ENCODE results near the gene MT1B. TPM values are rescaled to one million over a fixed set of nuclear protein-coding genes. Genes with fewer than 3 reads are reported as not detected.

The MT1B gene
- total and polyA plus RNA-seq, 9 of the 15 experiments (the other 6 are each of a cell fraction or from before 2014, with no cell fraction given): not detected

DNA sequence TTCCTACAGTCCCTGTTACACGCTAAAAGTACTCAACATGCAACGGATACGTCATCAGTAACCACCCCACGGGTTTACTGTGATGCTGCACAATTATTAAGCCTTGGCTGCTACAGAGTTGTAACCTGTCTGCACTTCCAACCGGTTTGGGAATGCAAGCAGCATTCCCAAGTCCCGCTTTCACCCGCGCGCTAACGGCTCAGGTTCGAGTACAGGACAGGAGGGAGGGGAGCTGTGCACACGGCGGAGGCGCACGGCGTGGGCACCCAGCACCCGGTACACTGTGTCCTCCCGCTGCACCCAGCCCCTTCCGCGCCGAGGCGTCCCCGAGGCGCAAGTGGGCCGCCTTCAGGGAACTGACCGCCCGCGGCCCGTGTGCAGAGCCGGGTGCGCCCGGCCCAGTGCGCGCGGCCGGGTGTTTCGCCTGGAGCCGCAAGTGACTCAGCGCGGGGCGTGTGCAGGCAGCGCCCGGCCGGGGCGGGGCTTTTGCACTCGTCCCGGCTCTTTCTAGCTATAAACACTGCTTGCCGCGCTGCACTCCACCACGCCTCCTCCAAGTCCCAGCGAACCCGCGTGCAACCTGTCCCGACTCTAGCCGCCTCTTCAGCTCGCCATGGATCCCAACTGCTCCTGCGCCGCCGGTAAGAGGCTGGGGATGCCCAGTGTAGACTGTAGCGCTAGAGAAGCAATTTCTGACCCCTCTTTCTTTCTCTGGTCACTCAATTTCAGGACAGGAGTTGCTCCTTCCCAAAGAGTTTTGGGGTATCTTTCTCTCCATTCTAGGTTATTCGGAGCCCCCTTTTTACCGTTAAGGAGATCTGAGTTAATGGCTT lies 43.4 kb upstream of the MT1B start, which contains the start of gene MT2A (continued):
- TF ChIP-seq, protein P1, sequence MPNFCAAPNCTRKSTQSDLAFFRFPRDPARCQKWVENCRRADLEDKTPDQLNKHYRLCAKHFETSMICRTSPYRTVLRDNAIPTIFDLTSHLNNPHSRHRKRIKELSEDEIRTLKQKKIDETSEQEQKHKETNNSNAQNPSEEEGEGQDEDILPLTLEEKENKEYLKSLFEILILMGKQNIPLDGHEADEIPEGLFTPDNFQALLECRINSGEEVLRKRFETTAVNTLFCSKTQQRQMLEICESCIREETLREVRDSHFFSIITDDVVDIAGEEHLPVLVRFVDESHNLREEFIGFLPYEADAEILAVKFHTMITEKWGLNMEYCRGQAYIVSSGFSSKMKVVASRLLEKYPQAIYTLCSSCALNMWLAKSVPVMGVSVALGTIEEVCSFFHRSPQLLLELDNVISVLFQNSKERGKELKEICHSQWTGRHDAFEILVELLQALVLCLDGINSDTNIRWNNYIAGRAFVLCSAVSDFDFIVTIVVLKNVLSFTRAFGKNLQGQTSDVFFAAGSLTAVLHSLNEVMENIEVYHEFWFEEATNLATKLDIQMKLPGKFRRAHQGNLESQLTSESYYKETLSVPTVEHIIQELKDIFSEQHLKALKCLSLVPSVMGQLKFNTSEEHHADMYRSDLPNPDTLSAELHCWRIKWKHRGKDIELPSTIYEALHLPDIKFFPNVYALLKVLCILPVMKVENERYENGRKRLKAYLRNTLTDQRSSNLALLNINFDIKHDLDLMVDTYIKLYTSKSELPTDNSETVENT (CRISPR knock-in tag; IDR thresholded peaks at IDR 0.05): peak; percentile 55; the same call in 1 of the 2 replicates
- TF ChIP-seq YY1 (IDR thresholded peaks at IDR 0.05; ENCODE audit: borderline replicate concordance in 1 of 3, control insufficient read depth in 1 of 3, extremely low read depth in 1 of 3, insufficient read depth in 3 of 3, insufficient read length in 1 of 3, insufficient replicate concordance in 2 of 3, low read depth in 1 of 3, low read length in 2 of 3) (peak in 2 of 3 experiments; percentile 10 to 41), ESRRB (CRISPR knock-in tag; IDR thresholded peaks at IDR 0.05; ENCODE audit: borderline replicate concordance) (no peak), SMARCA5 (IDR thresholded peaks at IDR 0.05) (peak; percentile 56; the same call in 1 of the 2 replicates), ATF1 (CRISPR knock-in tag; IDR thresholded peaks at IDR 0.05) (no peak), ATF1 (tag; IDR thresholded peaks at IDR 0.05) (peak; percentile 54; the same call in 1 of the 2 replicates), DPF2 (IDR thresholded peaks at IDR 0.05) (peak; percentile 32; the same call in 1 of the 2 replicates), FOS (IDR thresholded peaks at IDR 0.05; ENCODE audit: extremely low read depth, insufficient read length) (no peak), CSDE1 (IDR thresholded peaks at IDR 0.05) (no peak), FOXK2 (conservative IDR thresholded peaks at IDR 0.05 in 1 of 2, IDR thresholded peaks at IDR 0.05 in 1 of 2; ENCODE audit: low read depth in 2 of 2) (peak; percentile 60 to 74; a peak in 3 of 4 replicates), ZBTB8A (IDR thresholded peaks at IDR 0.05; ENCODE audit: partially characterized antibody) (no peak), DIDO1 (tag; IDR thresholded peaks at IDR 0.05; ENCODE audit: low read depth) (no peak), KAT2B (IDR thresholded peaks at IDR 0.05; ENCODE audit: low read depth, low read length) (no peak), HLTF (IDR thresholded peaks at IDR 0.05) (no peak), ZNF124 (CRISPR knock-in tag; IDR thresholded peaks at IDR 0.05) (no peak), CREBBP (IDR thresholded peaks at IDR 0.05; ENCODE audit: low read depth, low read length) (no peak), CBFA2T3 (IDR thresholded peaks at IDR 0.05) (peak; percentile 14; the same call in 1 of the 2 replicates), ZNF766 (CRISPR knock-in tag; conservative IDR thresholded peaks at IDR 0.05) (no peak), SIN3A (IDR thresholded peaks at IDR 0.05; ENCODE audit: borderline replicate concordance in 2 of 2, control insufficient read depth in 1 of 2, low read depth in 2 of 2, low read length in 2 of 2) (peak in 1 of 2 experiments; percentile 55; a peak in 1 of 4 replicates), ZNF583 (CRISPR knock-in tag; IDR thresholded peaks at IDR 0.05) (no peak), ZKSCAN3 (CRISPR knock-in tag; IDR thresholded peaks at IDR 0.05) (no peak), KDM4B (IDR thresholded peaks at IDR 0.05; ENCODE audit: borderline replicate concordance in 2 of 2, low read depth in 1 of 2) (no peak), ZBTB17 (CRISPR knock-in tag; IDR thresholded peaks at IDR 0.05) (peak; percentile 74; the same call in 1 of the 2 replicates), POLR2AphosphoS5 (IDR thresholded peaks at IDR 0.05; ENCODE audit: control insufficient read depth, insufficient read depth, low read depth, low read length) (peak; percentile 39)
- TF ChIP-seq, protein P2, sequence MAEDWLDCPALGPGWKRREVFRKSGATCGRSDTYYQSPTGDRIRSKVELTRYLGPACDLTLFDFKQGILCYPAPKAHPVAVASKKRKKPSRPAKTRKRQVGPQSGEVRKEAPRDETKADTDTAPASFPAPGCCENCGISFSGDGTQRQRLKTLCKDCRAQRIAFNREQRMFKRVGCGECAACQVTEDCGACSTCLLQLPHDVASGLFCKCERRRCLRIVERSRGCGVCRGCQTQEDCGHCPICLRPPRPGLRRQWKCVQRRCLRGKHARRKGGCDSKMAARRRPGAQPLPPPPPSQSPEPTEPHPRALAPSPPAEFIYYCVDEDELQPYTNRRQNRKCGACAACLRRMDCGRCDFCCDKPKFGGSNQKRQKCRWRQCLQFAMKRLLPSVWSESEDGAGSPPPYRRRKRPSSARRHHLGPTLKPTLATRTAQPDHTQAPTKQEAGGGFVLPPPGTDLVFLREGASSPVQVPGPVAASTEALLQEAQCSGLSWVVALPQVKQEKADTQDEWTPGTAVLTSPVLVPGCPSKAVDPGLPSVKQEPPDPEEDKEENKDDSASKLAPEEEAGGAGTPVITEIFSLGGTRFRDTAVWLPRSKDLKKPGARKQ (CRISPR knock-in tag; IDR thresholded peaks at IDR 0.05): no peak
